Measurements from ENCODE around the gene EMSY.
"Not testable (repeated sequence)": the region's sequence is repeated elsewhere in the genome, so short reads cannot be mapped to it uniquely, and the experiment has no call there.

EMSY gene

DNA sequence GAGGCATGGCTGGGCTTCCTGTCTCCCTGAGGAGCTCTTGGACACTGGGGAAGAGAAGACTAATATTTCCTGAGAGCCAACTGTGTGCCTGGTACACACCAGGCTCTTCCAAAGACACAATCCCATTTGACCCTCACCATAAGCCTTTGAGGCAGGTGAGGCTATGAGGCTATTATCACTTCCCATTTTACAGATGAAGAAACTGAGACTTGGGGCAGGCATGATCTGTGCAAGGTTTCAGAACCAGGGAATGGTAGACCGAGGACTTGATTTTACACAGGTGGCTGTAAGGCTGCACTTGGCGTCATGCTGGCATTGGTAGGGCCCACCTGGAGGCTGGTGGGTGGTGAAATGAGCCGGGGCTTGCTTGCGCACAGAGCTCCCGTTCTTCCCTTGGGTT, 134.9 kb downstream of the EMSY start:
- DNase-seq (ENCODE audit: low read depth), result no peak
- no peak overlapping the region for H3K4me3 ChIP-seq (ENCODE audit: low read length)
- TF ChIP-seq CTCF (IDR thresholded peaks at IDR 0.05; ENCODE audit: insufficient read depth, low read depth, low read length, missing control alignments), result no peak

- not testable (repeated sequence) for DNase-seq (ENCODE audit: low read depth); H3K4me3 ChIP-seq (ENCODE audit: low read length)
These were observed 137.7 kb downstream of the EMSY start for GRCh38 chr11:76582471-76582870.

DNA sequence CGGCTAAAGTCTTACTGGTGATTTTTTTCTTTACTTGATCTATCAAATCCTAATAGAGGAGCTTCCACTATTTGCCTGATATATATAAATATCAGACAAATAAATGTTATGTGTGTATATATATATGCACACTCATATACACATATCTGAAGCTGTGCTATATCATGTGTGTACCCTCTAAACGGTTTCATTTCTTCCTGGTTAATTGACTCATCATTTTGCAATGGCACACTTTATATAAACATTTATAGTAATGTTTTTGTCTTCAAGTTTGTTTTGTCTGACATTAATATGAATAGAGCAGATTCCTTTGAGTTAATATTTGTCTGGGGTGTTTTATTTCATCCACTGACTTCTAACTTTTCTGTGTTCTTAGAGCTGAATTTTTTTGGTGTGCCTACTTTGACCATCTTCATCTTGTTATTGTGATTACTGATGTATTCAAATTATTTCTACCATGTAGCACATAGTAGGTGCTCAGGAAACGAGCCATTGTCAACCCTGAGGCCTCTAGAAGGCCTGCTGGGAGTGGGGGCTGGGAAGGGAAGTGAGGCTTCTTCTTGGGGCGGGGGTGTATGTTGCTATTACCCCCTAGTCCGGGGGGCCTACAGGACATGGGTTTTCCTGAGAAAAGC, 143.1 kb downstream of the EMSY start:
- no peak for TF ChIP-seq CTCF (IDR thresholded peaks at IDR 0.05; ENCODE audit: insufficient read depth, low read depth, low read length, missing control alignments)
- DNase-seq (ENCODE audit: low read depth), result no peak
- H3K4me3 ChIP-seq (ENCODE audit: low read length), result no peak overlapping the region

DNA sequence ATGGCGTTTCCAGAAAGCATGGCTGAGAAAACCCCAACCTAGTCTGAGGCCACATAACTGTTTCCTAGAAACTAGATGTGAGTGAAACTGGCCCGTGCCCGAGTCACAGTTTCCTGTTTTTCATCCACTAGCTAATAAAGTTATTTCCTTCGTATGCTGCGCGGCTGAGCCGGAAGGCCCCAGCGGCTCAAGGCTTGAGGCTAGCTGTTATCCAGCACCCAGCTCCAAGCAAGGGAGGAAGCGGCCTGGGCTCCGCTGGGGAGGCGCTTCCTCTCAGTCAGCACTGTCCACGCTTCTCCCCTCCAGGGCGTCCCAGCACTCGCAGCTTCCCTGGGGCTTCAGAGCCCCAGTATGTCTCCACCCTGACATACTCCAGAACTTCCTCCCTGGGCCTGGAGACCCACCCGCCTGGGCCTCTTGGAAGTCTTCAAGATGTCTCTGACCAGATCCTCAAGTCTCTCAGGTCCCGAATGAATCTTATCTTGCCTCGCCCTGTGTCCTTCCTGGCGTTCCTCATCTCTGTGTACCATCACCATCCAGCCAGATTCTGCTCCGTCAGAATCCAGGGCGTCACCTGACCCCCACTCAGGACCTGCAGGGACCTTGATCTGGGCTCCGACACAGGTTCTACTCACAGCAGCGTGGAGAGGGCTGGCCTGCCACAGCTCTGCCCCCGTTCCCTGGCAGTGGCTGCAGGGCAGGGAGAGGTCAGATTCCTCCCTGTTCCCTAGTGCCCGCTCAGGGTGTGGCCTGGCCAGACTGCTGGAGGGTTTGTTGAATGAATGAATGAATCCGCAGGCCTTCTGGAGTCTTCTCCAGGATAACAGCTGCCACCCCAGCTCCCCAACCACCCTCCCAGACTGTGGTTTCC, 143.9 kb downstream of the EMSY start:
- DNase-seq (ENCODE audit: low read depth), result peak; percentile 12
- no peak overlapping the region for H3K4me3 ChIP-seq (ENCODE audit: low read length)
- no peak for TF ChIP-seq CTCF (IDR thresholded peaks at IDR 0.05; ENCODE audit: insufficient read depth, low read depth, low read length, missing control alignments)

DNA sequence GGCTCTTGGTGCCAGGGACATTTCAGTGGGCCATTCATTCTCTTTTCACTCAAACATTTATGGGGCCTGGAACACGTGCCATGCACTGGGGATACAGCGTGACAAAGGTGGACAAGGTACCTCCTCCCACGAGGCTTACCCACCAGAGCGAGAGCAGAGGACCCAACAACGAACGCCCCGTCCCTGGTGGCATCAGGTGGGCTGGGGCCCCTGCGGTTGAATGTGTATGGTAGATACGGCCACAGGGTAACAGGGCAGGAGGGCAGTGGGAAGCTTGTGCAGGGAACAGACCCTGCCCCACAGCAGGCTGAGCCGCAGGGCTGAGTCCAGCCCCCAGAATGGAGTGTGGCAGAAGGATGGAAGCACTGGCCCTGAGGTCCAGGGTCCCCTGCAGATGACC, 144.7 kb downstream of the EMSY start:
- no peak for TF ChIP-seq CTCF (IDR thresholded peaks at IDR 0.05; ENCODE audit: insufficient read depth, low read depth, low read length, missing control alignments)
- no peak overlapping the region for H3K4me3 ChIP-seq (ENCODE audit: low read length)
- no peak for DNase-seq (ENCODE audit: low read depth)

- TF ChIP-seq CTCF (IDR thresholded peaks at IDR 0.05; ENCODE audit: insufficient read depth, low read depth, low read length, missing control alignments), result no peak
- H3K4me3 ChIP-seq (ENCODE audit: low read length), result no peak overlapping the region
- DNase-seq (ENCODE audit: low read depth), result no peak
These were observed 145.4 kb downstream of the EMSY start for GRCh38 chr11:76589964-76590950.

GRCh38 chr11:76591416-76591815, 146.6 kb downstream of the EMSY start:
- H3K4me3 ChIP-seq (ENCODE audit: low read length), result no peak overlapping the region
- DNase-seq (ENCODE audit: low read depth), result no peak
- TF ChIP-seq CTCF (IDR thresholded peaks at IDR 0.05; ENCODE audit: insufficient read depth, low read depth, low read length, missing control alignments), result no peak
